DND-41 (cell line): Measurements from ENCODE around the gene ZNF205.

ENCODE experiments used
- CTCF ChIP-seq: IDR thresholded peaks from 2 replicates; pipeline ENCODE4 v1.5.1; 2012; ENCODE audit warnings: borderline replicate concordance, low read length, moderate library complexity, mild to moderate bottlenecking; ENCODE audit not compliant: poor library complexity, severe bottlenecking; ENCODE audit errors: extremely low read depth
- EZH2 ChIP-seq: IDR thresholded peaks from 3 replicates; pipeline ENCODE4 v1.6.1; 2012; ENCODE audit warnings: borderline replicate concordance, low read depth, mild to moderate bottlenecking, moderate library complexity, low read length, inconsistent platforms; ENCODE audit not compliant: severe bottlenecking

- TF ChIP-seq CTCF: no peak
- TF ChIP-seq EZH2: no peak
These were observed 36.1 kb downstream of the ZNF205 start for GRCh38 chr16:3148256-3149192.
